GM18858 (cell line): Measurements from ENCODE around the gene ELMO3.

Experiments
- ATAC-seq: cut with Tn5 transposase; IDR thresholded peaks from one replicate; pipeline ENCODE4 v1.9.1; 2021; ENCODE audit not compliant: unreplicated experiment

ELMO3 gene

DNA sequence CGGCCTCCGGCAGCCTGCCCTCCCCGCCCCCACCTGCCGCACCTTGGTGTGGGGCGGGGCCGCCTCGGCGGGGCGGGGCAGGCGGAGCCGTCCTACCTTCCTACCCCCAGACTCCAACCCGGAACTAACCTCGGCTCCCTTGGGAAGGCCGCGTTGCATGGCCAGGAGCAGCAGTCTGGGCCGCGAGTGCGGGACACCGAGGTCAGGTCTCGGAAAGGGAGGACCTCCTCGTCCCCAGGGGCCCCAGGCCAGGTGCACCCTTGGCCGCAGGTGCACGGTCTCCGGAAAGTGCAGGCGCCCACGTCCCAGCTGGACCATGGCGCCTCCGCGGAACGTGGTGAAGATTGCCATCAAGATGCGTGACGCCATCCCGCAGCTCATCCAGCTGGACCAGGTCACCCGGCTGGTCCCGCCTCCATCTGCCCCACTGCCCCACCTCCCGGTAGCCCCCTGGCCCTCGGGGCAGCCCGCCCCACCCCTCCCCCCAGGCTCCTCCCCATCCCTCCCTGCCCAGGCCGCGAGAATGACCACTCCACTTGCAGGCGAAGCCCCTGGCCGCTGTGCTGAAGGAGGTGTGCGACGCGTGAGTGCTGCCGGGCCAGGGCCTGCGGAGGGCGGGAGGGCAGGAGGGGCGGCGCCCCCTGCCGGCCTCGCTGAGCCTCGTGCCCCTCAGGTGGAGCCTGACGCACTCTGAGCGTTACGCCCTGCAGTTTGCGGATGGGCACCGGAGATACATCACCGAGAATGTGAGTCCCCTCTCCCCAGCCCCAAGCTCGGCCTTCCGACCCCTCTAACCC, at the start of gene ELMO3:
Gene ELMO3 (plus strand): TSS at position 121 of the 797 bp plus-strand sequence. CDS start 196 bp downstream, at position 317.
- ATAC-seq: no peak

GRCh38 chr16:67149276-67150046, 49.5 kb upstream of the ELMO3 start:
- no peak for ATAC-seq

GRCh38 chr16:67150047-67150832, 48.7 kb upstream of the ELMO3 start:
- ATAC-seq: no peak

GRCh38 chr16:67150833-67151396, 48.0 kb upstream of the ELMO3 start, which contains the start of gene B3GNT9:
TSS of gene B3GNT9 (minus strand) at chr16:67150998. CDS start at chr16:67150485, 513 bp downstream.
- ATAC-seq: no peak

DNA sequence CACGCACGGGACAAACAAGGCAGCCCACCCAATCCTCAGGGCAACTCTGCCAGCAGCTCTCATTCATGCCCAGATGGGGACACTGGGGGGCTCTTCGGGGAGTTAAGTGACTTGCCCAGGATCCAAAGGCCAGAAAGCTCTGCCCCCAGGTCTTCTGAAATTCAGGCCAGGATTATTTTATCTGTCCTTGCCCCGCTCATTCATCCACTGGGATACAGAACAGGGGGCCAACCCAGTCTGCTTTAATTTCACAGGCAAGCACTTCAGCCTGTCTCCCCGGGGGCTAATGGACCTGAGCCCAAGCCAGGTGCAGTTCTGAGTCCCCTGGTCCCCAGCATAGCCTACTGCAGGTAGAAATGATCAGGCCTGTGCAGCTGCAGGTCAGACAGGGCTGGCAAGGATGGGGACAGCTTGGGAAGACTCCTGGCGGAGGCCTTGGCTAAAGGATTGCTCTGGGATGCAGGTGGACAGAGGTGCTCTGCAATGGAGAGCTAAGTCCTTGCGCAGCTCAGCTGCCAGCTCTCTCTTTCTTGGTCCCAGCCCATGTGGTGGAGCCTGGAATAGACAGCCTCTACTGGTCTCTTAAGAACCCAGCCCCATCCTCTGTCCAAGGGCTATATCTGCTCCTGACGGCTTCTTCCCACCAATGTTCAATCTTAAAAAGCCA, 47.4 kb upstream of the ELMO3 start:
- ATAC-seq: no peak

GRCh38 chr16:67154578-67155294, 44.2 kb upstream of the ELMO3 start:
- ATAC-seq: no peak

GRCh38 chr16:67155295-67156142, 43.4 kb upstream of the ELMO3 start:
- no peak for ATAC-seq

DNA sequence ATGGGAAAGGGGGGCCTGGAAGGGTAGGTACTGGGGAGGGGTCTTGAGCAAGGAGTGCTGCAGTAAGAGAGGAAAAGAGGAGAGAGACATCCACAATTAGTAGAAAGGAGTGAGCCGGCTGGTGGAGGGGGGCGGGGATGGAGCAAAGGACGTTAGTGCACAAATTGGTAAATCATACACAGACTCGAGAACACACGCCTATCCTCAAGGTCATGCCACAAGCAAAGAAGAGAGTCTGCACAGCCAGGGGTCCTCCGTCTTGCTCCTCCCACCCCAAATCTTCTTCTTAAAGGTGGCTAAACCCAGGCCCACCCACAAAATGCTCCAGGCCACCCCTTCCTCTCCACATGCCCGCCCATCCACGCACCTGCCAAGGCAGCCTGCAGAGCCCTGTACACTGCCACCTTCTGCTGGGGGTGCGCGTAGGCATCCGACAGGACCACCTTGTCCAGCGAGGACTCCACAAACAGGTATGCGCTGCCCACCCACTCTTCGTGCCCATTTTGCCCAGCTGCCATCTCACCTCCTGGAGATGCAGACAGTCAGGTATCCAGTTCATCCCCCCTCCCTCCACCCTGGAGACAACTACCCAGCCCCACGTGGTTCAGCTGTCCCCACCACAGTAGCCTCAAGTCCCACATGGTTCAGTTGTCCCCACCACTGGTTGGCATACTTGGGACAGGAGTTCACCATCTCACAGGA, 42.6 kb upstream of the ELMO3 start:
- no peak for ATAC-seq

DNA sequence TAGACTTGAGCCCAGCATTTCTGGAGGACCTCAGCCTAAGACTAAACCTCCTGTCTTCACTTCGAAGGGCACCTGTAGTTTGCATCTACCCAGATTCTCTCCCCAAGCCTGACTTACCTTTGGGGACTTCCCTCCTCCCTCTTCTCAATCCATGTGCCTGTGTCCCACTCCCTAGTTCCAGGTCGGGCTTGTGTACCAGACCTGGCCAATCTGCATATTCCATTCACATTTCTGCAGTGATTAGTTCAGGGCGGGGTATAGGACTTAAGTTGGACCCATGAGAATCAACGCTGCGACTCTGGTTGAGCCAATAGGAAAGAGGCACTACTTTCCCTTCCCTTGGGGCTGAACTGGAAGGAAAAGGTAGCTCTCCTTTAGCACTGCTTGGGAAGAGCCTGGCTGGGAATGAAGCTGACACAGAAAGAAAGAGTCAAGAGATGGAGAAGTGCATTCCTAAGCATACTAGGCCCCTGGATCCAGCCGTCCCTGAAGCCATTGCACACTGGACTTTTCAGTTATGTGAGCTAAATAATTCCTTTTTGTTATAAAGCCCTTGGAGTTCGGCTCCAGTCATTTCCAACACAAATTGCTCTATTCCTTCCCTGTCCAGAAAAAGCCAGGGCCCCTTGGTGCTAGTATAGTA, 41.7 kb upstream of the ELMO3 start:
- ATAC-seq: no peak

GRCh38 chr16:67157892-67158635, 40.9 kb upstream of the ELMO3 start:
- ATAC-seq: no peak

DNA sequence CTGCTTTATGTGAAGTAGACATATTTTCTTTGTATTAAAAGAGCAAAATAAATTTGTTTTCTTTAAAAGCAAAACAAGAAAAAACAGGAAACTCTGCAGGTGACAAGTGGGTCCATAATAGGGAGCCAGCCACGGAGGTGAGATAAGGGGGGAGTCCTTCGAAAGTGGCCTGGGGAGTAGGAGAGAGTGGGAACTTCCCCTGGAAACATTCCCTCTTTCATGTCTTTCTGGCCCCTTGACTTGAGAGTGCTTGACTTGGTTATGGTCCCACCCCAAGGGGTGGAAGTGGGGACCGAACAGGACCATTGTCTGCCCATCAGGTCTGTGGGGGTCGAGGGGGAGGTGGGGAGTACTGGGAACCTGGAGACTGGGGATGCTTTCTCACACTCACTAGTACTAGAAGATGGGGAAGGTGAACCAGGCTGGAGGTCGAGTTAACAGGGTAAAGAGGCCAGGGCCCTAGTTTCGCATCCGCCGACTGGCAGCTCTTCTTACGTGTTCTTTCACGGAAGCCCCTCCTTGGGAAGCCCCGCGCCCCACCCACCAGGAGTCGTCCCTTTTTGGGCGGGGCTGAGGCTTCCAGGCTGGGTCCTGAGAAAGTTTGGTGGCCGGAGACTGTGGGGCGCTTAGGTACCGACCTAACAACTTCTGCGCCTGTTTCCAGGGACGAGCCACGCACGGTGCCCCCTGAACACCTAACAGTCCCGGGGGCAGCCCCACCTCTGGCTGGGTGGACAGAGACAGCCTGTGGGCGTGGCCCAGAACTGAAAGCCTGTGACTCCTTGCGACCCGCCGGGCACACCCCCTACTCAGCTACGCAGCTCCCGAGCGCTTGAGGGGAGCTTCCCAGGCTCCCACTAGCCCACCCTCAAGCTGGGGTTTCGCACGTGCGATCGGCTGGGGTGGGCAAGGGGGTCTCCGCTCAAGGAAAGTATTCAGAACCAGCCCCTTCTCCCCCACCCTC, 40.0 kb upstream of the ELMO3 start:
- ATAC-seq: no peak

- no peak for ATAC-seq
Observed at GRCh38 chr16:67161595-67162058, 37.3 kb upstream of the ELMO3 start.

- no peak for ATAC-seq
Observed at GRCh38 chr16:67162506-67163163, 36.3 kb upstream of the ELMO3 start.

DNA sequence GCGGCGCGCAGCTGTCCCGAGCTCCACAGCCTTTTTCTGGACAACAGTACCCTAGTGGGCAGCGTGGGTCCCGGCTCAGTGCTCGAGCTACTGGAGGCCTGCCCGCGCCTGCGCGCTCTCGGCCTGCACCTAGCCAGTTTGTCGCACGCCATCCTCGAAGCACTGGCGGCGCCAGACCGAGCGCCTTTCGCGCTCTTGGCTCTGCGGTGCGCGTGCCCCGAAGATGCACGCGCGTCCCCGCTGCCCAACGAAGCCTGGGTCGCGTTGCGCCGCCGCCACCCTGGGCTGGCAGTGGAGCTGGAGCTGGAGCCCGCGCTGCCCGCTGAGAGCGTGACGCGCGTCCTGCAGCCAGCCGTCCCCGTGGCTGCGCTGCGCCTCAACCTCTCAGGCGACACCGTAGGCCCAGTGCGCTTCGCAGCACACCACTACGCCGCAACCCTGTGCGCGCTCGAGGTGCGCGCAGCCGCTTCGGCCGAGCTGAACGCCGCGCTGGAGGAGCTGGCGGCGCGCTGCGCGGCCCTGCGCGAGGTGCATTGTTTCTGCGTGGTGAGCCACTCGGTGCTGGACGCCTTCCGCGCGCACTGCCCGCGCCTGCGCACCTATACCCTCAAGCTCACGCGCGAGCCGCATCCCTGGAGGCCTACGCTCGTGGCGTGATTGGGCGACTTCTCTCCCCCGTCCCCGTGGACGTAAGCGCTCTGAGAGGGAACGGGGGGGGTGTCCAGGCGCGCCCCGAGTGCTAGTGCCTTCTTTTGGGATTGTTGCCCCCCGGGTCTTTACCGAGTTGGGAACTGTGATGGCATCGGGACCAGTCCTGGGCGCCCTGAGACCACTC, 35.5 kb upstream of the ELMO3 start:
- no peak for ATAC-seq
